Dermis blood vessel endothelial cell (primary cell): ENCODE data around the gene CLEC6A. TPM values are rescaled to one million over a fixed set of nuclear protein-coding genes. Genes with fewer than 3 reads are reported as not detected.
"Not testable (repeated sequence)": the region's sequence is repeated elsewhere in the genome, so short reads cannot be mapped to it uniquely, and the experiment has no call there.

Experiments
- DNase-seq: peaks from one replicate; pipeline ENCODE4 v3.0.0; 2010
- total RNA-seq: library from RNA; depleted of rRNA; stranded (reverse); fragments of >200 nt; gene quantifications from 2 replicates; pipeline ENCODE4 v1.2.3, GENCODE V29; 2014

CLEC6A gene
- total RNA-seq: not detected in 2 replicates

GRCh38 chr12:8455727-8456360, at the start of gene CLEC6A:
CLEC6A (plus strand) TSS chr12:8455962; CDS start chr12:8456112, 150 bp downstream.
- DNase-seq: no peak

GRCh38 chr12:8419576-8419975, 36.2 kb upstream of the CLEC6A start:
- DNase-seq: not testable (repeated sequence)

GRCh38 chr12:8420506-8420905, 35.3 kb upstream of the CLEC6A start:
- DNase-seq: no peak

GRCh38 chr12:8444536-8445278, 11.1 kb upstream of the CLEC6A start:
- DNase-seq: not testable (repeated sequence)

- no peak for DNase-seq
Measured at GRCh38 chr12:8445731-8446130, 10.0 kb upstream of the CLEC6A start.

- DNase-seq: no peak
Measured at GRCh38 chr12:8446642-8447547, 8.9 kb upstream of the CLEC6A start.

- DNase-seq: no peak
Measured at GRCh38 chr12:8449355-8449859, 6.4 kb upstream of the CLEC6A start.

- DNase-seq: no peak
Measured at GRCh38 chr12:8452036-8452435, 3.7 kb upstream of the CLEC6A start.

GRCh38 chr12:8453021-8453513, 2.7 kb upstream of the CLEC6A start:
- no peak for DNase-seq

GRCh38 chr12:8453796-8454195, 2.0 kb upstream of the CLEC6A start:
- no peak for DNase-seq

- DNase-seq: no peak
Measured at GRCh38 chr12:8455271-8455670, 491 bp upstream of the CLEC6A start.

GRCh38 chr12:8461426-8461825, 5.7 kb downstream of the CLEC6A start:
- DNase-seq: no peak

- no peak for DNase-seq
Measured at GRCh38 chr12:8465301-8465996, 9.7 kb downstream of the CLEC6A start.

GRCh38 chr12:8466241-8466640, 10.5 kb downstream of the CLEC6A start:
- no peak for DNase-seq

GRCh38 chr12:8471090-8471489, 15.3 kb downstream of the CLEC6A start:
- no peak for DNase-seq

- no peak for DNase-seq
Measured at GRCh38 chr12:8475508-8476203, 19.9 kb downstream of the CLEC6A start.

GRCh38 chr12:8482571-8483061, 26.9 kb downstream of the CLEC6A start:
- no peak for DNase-seq

GRCh38 chr12:8483079-8483478, 27.3 kb downstream of the CLEC6A start:
- no peak for DNase-seq

GRCh38 chr12:8491646-8492530, 36.1 kb downstream of the CLEC6A start:
- no peak for DNase-seq

GRCh38 chr12:8493084-8493483, 37.3 kb downstream of the CLEC6A start:
- DNase-seq: no peak
